Measurements from ENCODE around the gene FBXW12. TPM values are rescaled to one million over a fixed set of nuclear protein-coding genes. Genes with fewer than 3 reads are reported as not detected.

The FBXW12 gene
- total RNA-seq, 4 donors from 2014 or later = 1.1 TPM; not detected in 3

- no peak for TF ChIP-seq CTCF (IDR thresholded peaks at IDR 0.05; ENCODE audit: low read depth)
Observed at GRCh38 chr3:48411606-48412374, 39.8 kb downstream of the FBXW12 start.

GRCh38 chr3:48412375-48413001, 40.5 kb downstream of the FBXW12 start:
- TF ChIP-seq CTCF (IDR thresholded peaks at IDR 0.05; ENCODE audit: low read depth) = no peak

GRCh38 chr3:48413086-48413485, 41.1 kb downstream of the FBXW12 start:
- no peak for TF ChIP-seq CTCF (IDR thresholded peaks at IDR 0.05; ENCODE audit: low read depth)

- no peak for TF ChIP-seq CTCF (IDR thresholded peaks at IDR 0.05; ENCODE audit: low read depth)
Observed at GRCh38 chr3:48413611-48414010, 41.6 kb downstream of the FBXW12 start.

- TF ChIP-seq CTCF (IDR thresholded peaks at IDR 0.05; ENCODE audit: low read depth) = no peak
Observed at GRCh38 chr3:48414376-48415250, 42.6 kb downstream of the FBXW12 start.

- TF ChIP-seq CTCF (IDR thresholded peaks at IDR 0.05; ENCODE audit: low read depth) = no peak
Observed at GRCh38 chr3:48415251-48415953, 43.4 kb downstream of the FBXW12 start.

Data from subcutaneous adipose tissue (tissue), 4 donors.